ENCODE results near the gene RGP1.

DNA sequence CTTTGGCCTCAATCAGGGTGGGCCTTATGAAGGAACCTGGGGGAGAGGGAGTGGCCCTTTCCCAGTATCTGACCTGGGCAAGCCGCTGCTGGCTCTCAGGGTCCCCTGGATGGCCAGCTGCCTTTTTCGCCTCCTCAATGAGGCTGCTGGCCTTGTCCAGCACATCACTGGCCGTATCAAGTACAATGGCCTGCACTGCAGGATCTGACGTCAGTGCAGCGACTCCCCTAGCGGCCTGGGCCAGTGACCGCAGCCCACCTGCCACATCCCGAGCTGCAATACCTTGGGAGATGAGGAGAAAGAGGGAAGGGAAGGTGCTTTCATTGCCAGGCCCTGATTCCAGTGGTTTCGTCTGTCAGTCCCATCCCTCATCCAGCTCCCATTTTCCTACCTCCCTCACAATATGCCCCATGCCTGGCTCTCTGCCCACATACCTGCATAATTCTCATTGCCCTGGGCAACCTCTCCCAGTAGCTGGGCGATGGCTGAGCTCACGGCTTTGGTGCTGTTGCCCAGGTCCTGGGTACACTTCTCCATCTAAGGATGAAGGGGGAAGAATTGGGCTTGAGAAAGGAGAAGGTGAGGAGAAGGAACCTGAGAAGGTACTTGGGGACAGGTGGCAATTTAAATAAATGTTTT is 36.2 kb upstream of the RGP1 start:
- TF ChIP-seq, protein P1, sequence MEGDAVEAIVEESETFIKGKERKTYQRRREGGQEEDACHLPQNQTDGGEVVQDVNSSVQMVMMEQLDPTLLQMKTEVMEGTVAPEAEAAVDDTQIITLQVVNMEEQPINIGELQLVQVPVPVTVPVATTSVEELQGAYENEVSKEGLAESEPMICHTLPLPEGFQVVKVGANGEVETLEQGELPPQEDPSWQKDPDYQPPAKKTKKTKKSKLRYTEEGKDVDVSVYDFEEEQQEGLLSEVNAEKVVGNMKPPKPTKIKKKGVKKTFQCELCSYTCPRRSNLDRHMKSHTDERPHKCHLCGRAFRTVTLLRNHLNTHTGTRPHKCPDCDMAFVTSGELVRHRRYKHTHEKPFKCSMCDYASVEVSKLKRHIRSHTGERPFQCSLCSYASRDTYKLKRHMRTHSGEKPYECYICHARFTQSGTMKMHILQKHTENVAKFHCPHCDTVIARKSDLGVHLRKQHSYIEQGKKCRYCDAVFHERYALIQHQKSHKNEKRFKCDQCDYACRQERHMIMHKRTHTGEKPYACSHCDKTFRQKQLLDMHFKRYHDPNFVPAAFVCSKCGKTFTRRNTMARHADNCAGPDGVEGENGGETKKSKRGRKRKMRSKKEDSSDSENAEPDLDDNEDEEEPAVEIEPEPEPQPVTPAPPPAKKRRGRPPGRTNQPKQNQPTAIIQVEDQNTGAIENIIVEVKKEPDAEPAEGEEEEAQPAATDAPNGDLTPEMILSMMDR (IDR thresholded peaks at IDR 0.05): no peak
- no peak for TF ChIP-seq POLR2A (IDR thresholded peaks at IDR 0.05)

All from testis (tissue), 2 donors.